ENCODE data around the gene AGAP2.

DNA sequence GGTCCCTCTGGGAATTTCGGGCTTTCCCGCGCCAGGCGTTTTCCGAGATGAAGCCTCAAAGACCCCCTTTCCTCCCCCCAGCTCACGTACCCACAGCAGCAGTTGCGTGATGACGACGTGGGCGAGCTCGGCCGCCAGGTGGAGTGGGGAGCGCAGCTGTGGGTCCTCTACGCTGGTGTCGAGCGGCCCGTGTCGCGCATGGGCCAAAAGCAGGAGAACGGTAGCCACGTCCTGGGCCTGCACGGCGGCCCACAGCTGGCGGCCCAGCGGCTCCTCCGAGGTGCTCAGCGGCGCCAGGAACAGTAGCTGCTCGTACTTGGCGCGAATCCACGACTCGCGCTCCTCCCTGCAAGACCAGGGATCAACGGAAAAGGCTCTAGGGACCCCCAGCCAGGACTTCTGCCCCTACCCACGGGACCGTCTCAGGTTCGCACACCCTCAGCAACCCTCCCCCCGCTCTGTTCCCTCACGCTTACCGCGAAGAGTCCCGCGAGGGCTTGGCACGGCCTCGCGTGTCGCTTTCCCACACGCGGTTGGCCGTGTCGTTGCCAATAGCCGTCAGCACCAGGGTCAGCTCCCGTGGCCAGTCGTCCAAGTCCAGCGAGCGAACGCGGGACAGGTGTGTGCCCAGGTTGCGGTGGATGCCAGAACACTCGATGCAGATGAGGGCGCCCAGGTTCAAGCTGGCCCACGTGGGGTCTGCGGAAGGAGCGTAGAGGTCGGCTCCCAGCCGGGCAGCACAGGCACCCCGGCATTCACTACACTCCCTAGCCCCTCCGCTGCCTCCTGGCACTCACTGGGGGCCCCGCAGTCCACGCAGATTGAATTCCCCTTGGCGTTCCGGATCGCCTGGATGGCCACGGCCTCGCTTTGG, 11.4 kb downstream of the AGAP2 start:
- TF ChIP-seq, protein P1, sequence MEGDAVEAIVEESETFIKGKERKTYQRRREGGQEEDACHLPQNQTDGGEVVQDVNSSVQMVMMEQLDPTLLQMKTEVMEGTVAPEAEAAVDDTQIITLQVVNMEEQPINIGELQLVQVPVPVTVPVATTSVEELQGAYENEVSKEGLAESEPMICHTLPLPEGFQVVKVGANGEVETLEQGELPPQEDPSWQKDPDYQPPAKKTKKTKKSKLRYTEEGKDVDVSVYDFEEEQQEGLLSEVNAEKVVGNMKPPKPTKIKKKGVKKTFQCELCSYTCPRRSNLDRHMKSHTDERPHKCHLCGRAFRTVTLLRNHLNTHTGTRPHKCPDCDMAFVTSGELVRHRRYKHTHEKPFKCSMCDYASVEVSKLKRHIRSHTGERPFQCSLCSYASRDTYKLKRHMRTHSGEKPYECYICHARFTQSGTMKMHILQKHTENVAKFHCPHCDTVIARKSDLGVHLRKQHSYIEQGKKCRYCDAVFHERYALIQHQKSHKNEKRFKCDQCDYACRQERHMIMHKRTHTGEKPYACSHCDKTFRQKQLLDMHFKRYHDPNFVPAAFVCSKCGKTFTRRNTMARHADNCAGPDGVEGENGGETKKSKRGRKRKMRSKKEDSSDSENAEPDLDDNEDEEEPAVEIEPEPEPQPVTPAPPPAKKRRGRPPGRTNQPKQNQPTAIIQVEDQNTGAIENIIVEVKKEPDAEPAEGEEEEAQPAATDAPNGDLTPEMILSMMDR (IDR thresholded peaks at IDR 0.05): no peak
- no peak for TF ChIP-seq POLR2A (IDR thresholded peaks at IDR 0.05)
